Endodermal cell (in vitro differentiated cells): Measurements from ENCODE around the gene DFFB. TPM values are rescaled to one million over a fixed set of nuclear protein-coding genes. Genes with fewer than 3 reads are reported as not detected.
"Not testable (repeated sequence)": the region's sequence is repeated elsewhere in the genome, so short reads cannot be mapped to it uniquely, and the experiment has no call there.

Experiments
- DNase-seq: peaks from one replicate; pipeline ENCODE4 v3.0.0-alpha.2; 2017
- H3K27ac ChIP-seq: 2 replicates; pipeline ENCODE4 v1.5.1; 2013; ENCODE audit warnings: mild to moderate bottlenecking, low read depth, low read length, moderate library complexity
- H3K27me3 ChIP-seq: 2 replicates; pipeline ENCODE4 v1.6.1; 2013; ENCODE audit warnings: mild to moderate bottlenecking, low read length, moderate library complexity; ENCODE audit not compliant: insufficient read depth, control insufficient read depth, poor library complexity, severe bottlenecking
- H3K36me3 ChIP-seq: 2 replicates; pipeline ENCODE4 v1.7.0; 2013; ENCODE audit warnings: mild to moderate bottlenecking, low read length, moderate library complexity; ENCODE audit not compliant: control insufficient read depth, insufficient read depth
- H3K4me1 ChIP-seq: one replicate; pipeline ENCODE4 v1.7.0; 2013; ENCODE audit warnings: low read length; ENCODE audit not compliant: control insufficient read depth, insufficient read depth
- H3K4me3 ChIP-seq: 2 replicates; pipeline ENCODE4 v1.5.1; 2013; ENCODE audit warnings: mild to moderate bottlenecking, low read length, moderate library complexity
- H3K9ac ChIP-seq: 2 replicates; pipeline ENCODE4 v1.6.1; 2013; ENCODE audit warnings: mild to moderate bottlenecking, low read length, moderate library complexity; ENCODE audit not compliant: poor library complexity, severe bottlenecking; ENCODE audit errors: extremely low read depth
- H3K9me3 ChIP-seq: 2 replicates; pipeline ENCODE4 v1.6.1; 2013; ENCODE audit warnings: mild to moderate bottlenecking, low read length, moderate library complexity; ENCODE audit not compliant: control insufficient read depth
- H3K27ac Mint-ChIP-seq: 2 replicates; pipeline ENCODE4 v1.8.0; 2020; ENCODE audit warnings: mixed read lengths
- H3K27me3 Mint-ChIP-seq: 2 replicates; pipeline ENCODE4 v1.8.0; 2021; ENCODE audit warnings: mild to moderate bottlenecking, mixed read lengths; ENCODE audit not compliant: insufficient read depth
- H3K36me3 Mint-ChIP-seq: 2 replicates; pipeline ENCODE4 v1.8.0; 2020; ENCODE audit warnings: low read depth, mixed read lengths
- H3K4me1 Mint-ChIP-seq: 2 replicates; pipeline ENCODE4 v1.8.0; 2020; ENCODE audit warnings: mixed read lengths
- H3K4me3 Mint-ChIP-seq: 2 replicates; pipeline ENCODE4 v1.8.0; 2020; ENCODE audit warnings: mild to moderate bottlenecking, moderate library complexity, mixed read lengths
- H3K9me3 Mint-ChIP-seq: 2 replicates; pipeline ENCODE4 v1.8.0; 2020; ENCODE audit warnings: mild to moderate bottlenecking, mixed read lengths
- WGBS, 2 experiments: methylation state at CpG; one replicate each; pipeline versions ENCODE4 v1.1.5 to v1.1.7; 2013; ENCODE audit warnings: missing lambda C conversion rate in 2 of 2, mixed read lengths in 1 of 2; ENCODE audit not compliant: insufficient coverage in 1 of 2, insufficient read length in 1 of 2; 5-methylcytosine and 5-hydroxymethylcytosine counted together
- long read RNA-seq, 4 experiments: library from polyadenylated mRNA in 2 of 4; library from RNA in 1 of 4; library from capped mRNA in 1 of 4; stranded (forward) in 3 of 4; unstranded in 1 of 4; transcript quantifications; one replicate each; pipeline ENCODE4 v2.0.0, GENCODE V29; 2020 to 2021; ENCODE audit warnings: inconsistent platforms in 1 of 4
- polyA plus RNA-seq, 2 experiments: library from polyadenylated mRNA; stranded (reverse); fragments of 50-300 nt; gene quantifications; one replicate each; pipeline ENCODE4 v1.2.3, GENCODE V29; 2013
- total RNA-seq, 2 donors: library from RNA; stranded (reverse); fragmentation: NEBNext Ultra II Directional in 1 of 2; extraction: Animal tissue kit (Norgen Biotek cat#: 25700) in 1 of 2; gene quantifications; 2 replicates in 1 of 2; 3 replicates in 1 of 2; pipeline ENCODE4 v1.2.1, GENCODE V29; 2021
- TF ChIP-seq, protein P1 (sequence below): fragments of 200-600 bp; sonication (generic); conservative IDR thresholded peaks from 2 replicates; pipeline ENCODE4 v1.5.0; 2021; ENCODE audit warnings: antibody characterized with exemption, mild to moderate bottlenecking

Gene DFFB
- 1 to 10 TPM; 7.2 to 7.6 TPM for total RNA-seq
- 6.5 TPM for polyA plus RNA-seq (2013, experiment 1 of 2)
- 6.5 TPM for polyA plus RNA-seq (2013, experiment 2 of 2)
- long read RNA-seq, experiment 1, result 0 reads
- long read RNA-seq, experiment 2, transcript DFFB-205 (7 exons, 3,028 nt), result major isoform, 5 of 11 reads
- long read RNA-seq, experiment 2, partial matches to known transcripts, result 4 of 11 reads
- long read RNA-seq, experiment 2, other reads (novel, unspliced or antisense), result 2 of 11 reads
- long read RNA-seq, experiment 3, transcript DFFB-205 (7 exons, 3,028 nt), result major isoform, 28 of 33 reads
- long read RNA-seq, experiment 3, partial matches to known transcripts, result 1 of 33 reads
- long read RNA-seq, experiment 3, other reads (novel, unspliced or antisense), result 4 of 33 reads
- long read RNA-seq, experiment 4, partial matches to known transcripts, result 0 of 1 reads
- long read RNA-seq, experiment 4, other reads (novel, unspliced or antisense), result 0 of 1 reads

GRCh38 chr1:3856923-3857790 is at the start of gene DFFB, which contains the start of gene CEP104:
Gene DFFB (plus strand): TSS chr1:3857476. CDS start chr1:3857604, 128 bp downstream.
Gene CEP104 (minus strand): TSS chr1:3857211. CDS start chr1:3852407, 4,804 bp downstream.
- peaks cover 3% of the 10 kb centered on the region for H3K27me3 Mint-ChIP-seq
- H3K9me3 Mint-ChIP-seq, result no peaks in the 10 kb centered on the region
- H3K36me3 Mint-ChIP-seq, result peaks cover 5% of the 10 kb centered on the region
- DNase-seq, result peak; percentile 99
- peak within 1 kb of the TSS; percentile 88 for H3K27ac Mint-ChIP-seq
- Histone ChIP-seq H3K9ac (peak within 1 kb of the TSS; percentile 55), H3K4me3 (peak within 1 kb of the TSS; percentile 87), H3K36me3 (no peaks in the 10 kb centered on the region), H3K9me3 (no peaks in the 10 kb centered on the region), H3K27me3 (no peaks in the 10 kb centered on the region), H3K4me1 (peaks cover 6% of the 10 kb centered on the region), H3K27ac (no peak within 1 kb of the TSS)
- H3K4me3 Mint-ChIP-seq, result peak within 1 kb of the TSS; percentile 85
- TF ChIP-seq, protein P1, sequence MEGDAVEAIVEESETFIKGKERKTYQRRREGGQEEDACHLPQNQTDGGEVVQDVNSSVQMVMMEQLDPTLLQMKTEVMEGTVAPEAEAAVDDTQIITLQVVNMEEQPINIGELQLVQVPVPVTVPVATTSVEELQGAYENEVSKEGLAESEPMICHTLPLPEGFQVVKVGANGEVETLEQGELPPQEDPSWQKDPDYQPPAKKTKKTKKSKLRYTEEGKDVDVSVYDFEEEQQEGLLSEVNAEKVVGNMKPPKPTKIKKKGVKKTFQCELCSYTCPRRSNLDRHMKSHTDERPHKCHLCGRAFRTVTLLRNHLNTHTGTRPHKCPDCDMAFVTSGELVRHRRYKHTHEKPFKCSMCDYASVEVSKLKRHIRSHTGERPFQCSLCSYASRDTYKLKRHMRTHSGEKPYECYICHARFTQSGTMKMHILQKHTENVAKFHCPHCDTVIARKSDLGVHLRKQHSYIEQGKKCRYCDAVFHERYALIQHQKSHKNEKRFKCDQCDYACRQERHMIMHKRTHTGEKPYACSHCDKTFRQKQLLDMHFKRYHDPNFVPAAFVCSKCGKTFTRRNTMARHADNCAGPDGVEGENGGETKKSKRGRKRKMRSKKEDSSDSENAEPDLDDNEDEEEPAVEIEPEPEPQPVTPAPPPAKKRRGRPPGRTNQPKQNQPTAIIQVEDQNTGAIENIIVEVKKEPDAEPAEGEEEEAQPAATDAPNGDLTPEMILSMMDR, result peak; percentile 58
- WGBS, 2 experiments, result 0 to 1% methylated on average over 14 to 73 of the region's 73 CpGs
- H3K4me1 Mint-ChIP-seq, result peaks cover 10% of the 10 kb centered on the region

DNA sequence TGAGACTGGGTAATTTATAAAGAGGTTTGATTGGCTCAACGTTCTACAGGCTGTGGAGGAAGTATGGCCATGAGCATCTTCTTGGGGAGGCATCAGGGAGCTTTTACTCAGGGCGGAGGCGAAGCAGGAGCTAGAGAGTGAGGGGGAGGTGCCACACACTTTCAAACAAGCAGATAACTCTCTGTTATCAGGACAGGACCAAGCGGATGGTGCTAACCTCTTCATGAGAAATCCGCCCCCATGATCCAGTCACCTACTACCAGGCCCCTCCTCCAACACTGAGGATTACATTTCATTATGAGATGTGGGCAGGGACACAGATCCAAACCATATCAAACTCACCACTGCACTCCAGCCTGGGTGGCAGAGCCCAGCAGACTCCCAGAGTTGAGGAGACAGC is 49.5 kb upstream of the DFFB start:
- Mint-ChIP-seq H3K36me3 (no peaks in the 10 kb centered on the region), H3K9me3 (peaks cover 65% of the 10 kb centered on the region), H3K27me3 (peaks cover 8% of the 10 kb centered on the region), H3K4me1 (no peaks in the 10 kb centered on the region), H3K27ac (no peak overlapping the region), H3K4me3 (no peak overlapping the region)
- TF ChIP-seq, protein P1, result no peak
- H3K4me3 ChIP-seq, result no peak overlapping the region
- H3K27ac ChIP-seq, result no peak overlapping the region
- H3K36me3 ChIP-seq, result no peaks in the 10 kb centered on the region
- H3K27me3 ChIP-seq, result no peaks in the 10 kb centered on the region
- WGBS, 2 experiments, result 87% methylated on average over 5 of the region's 5 CpGs; no CpG with 5 or more reads in 1 of the 2 experiments
- peaks cover 14% of the 10 kb centered on the region for H3K9me3 ChIP-seq
- no peak for DNase-seq
- H3K9ac ChIP-seq, result no peak overlapping the region
- H3K4me1 ChIP-seq, result no peaks in the 10 kb centered on the region

DNA sequence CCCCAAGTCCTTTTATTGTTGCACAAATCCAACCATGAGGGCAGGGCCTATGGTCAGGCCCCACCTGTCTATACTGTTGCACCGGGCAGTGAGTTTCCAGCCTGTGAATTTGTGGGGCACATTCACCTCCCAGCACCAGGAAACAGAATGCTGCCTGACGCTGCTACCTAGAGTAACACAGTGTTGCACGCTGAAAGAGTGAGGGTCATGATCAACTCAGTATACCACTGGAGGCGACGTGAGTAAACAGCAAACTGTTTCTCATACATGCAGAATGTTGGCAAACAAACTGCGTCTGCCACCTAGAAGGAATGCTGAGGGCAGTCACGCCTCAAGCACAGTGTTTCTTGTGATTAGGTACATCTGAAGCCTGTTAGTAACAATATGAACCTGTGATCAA is 47.6 kb upstream of the DFFB start:
- H3K9me3 ChIP-seq, result peaks cover 14% of the 10 kb centered on the region
- H3K27ac ChIP-seq, result no peak overlapping the region
- H3K27me3 ChIP-seq, result no peaks in the 10 kb centered on the region
- 82 to 83% methylated on average over 7 of the region's 7 CpGs for WGBS, 2 experiments
- DNase-seq, result no peak
- H3K27ac Mint-ChIP-seq, result no peak overlapping the region
- TF ChIP-seq, protein P1, result no peak
- H3K4me1 Mint-ChIP-seq, result no peaks in the 10 kb centered on the region
- H3K27me3 Mint-ChIP-seq, result peaks cover 5% of the 10 kb centered on the region
- no peaks in the 10 kb centered on the region for H3K4me1 ChIP-seq
- H3K4me3 ChIP-seq, result no peak overlapping the region
- H3K9ac ChIP-seq, result no peak overlapping the region
- peaks cover 53% of the 10 kb centered on the region for H3K9me3 Mint-ChIP-seq
- H3K4me3 Mint-ChIP-seq, result no peak overlapping the region
- H3K36me3 Mint-ChIP-seq, result peaks cover 5% of the 10 kb centered on the region
- H3K36me3 ChIP-seq, result no peaks in the 10 kb centered on the region

- H3K9me3 ChIP-seq, result peaks cover 14% of the 10 kb centered on the region
- H3K36me3 ChIP-seq, H3K27ac Mint-ChIP-seq, H3K4me1 Mint-ChIP-seq, H3K4me3 Mint-ChIP-seq, H3K9ac ChIP-seq, DNase-seq, H3K27me3 Mint-ChIP-seq, H3K4me1 ChIP-seq, H3K27me3 ChIP-seq, H3K4me3 ChIP-seq, H3K27ac ChIP-seq: not testable (repeated sequence)
- peaks cover 10% of the 10 kb centered on the region for H3K36me3 Mint-ChIP-seq
- H3K9me3 Mint-ChIP-seq, result peaks cover 47% of the 10 kb centered on the region
- WGBS, 2 experiments, result 89 to 93% methylated on average over 5 to 9 of the region's 9 CpGs
These were observed 47.0 kb upstream of the DFFB start for GRCh38 chr1:3810149-3810761.
